ENCODE measurements around the gene ZNF519. TPM values are rescaled to one million over a fixed set of nuclear protein-coding genes. Genes with fewer than 3 reads are reported as not detected.

ZNF519 gene
- total RNA-seq, 1 experiment from 2014 or later, result 5.9 TPM

DNA sequence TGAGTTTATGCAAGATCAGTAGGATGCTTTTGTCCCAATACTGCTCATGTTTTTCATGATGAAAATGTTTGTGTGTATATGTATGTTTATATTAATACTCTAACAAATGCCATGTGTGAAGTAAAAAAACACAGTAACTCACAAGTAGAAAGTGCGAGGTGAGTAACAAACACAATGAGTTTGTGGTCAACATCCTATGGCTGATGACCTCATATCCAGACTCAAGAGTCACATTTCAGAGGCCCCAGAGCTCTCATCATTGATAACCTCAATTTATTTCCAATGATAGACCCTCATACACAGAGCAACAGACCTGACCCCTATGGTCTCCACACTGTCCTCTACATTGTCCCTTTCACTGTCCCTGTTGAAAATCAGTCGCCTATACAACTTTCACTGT is 34.5 kb downstream of the ZNF519 start:
- H3K79me2 ChIP-seq (ENCODE audit: low read length), result no peaks in the 10 kb centered on the region
- H2AFZ ChIP-seq (ENCODE audit: low read length), result no peak overlapping the region
- no peaks in the 10 kb centered on the region for H3K4me1 ChIP-seq (ENCODE audit: insufficient read depth, low read length)
- H4K20me1 ChIP-seq (ENCODE audit: low read length), result no peaks in the 10 kb centered on the region
- H3K9ac ChIP-seq (ENCODE audit: low read length), result no peak overlapping the region
- no peak overlapping the region for H3K27ac ChIP-seq (ENCODE audit: low read length)
- no peak overlapping the region for H3K4me3 ChIP-seq (ENCODE audit: low read length)
- no peaks in the 10 kb centered on the region for H3K27me3 ChIP-seq (ENCODE audit: low read length)
- no peaks in the 10 kb centered on the region for H3K36me3 ChIP-seq (ENCODE audit: low read depth, low read length)
- ATAC-seq (no peak), DNase-seq (no peak)
- ChIA-PET POLR2A (ENCODE audit: unreplicated experiment) (no interaction called here), CTCF (no interaction called here)
- H3K9me3 ChIP-seq (ENCODE audit: low read length), result no peaks in the 10 kb centered on the region
- intact Hi-C loops (cut with micrococcal nuclease), result no loop called here
- TF ChIP-seq EZH2 (IDR thresholded peaks at IDR 0.05; ENCODE audit: low read length, unreplicated experiment), result no peak
- no peak for TF ChIP-seq CTCF (conservative IDR thresholded peaks at IDR 0.05; ENCODE audit: low read depth, low read length)
- no peaks in the 10 kb centered on the region for H3K9me2 ChIP-seq (replicated peaks; ENCODE audit: low read length)
- no peaks in the 10 kb centered on the region for H3F3A ChIP-seq (ENCODE audit: low read length, unreplicated experiment)
- H3K4me2 ChIP-seq (ENCODE audit: low read length), result no peak overlapping the region
- no TSS peak for BruUV-seq (replicated peaks)

- Histone ChIP-seq H3F3A (ENCODE audit: low read length, unreplicated experiment) (no peaks in the 10 kb centered on the region), H3K79me2 (ENCODE audit: low read length) (no peaks in the 10 kb centered on the region), H3K4me3 (ENCODE audit: low read length) (no peak overlapping the region), H2AFZ (ENCODE audit: low read length) (no peak overlapping the region), H4K20me1 (ENCODE audit: low read length) (no peaks in the 10 kb centered on the region), H3K27me3 (ENCODE audit: low read length) (no peaks in the 10 kb centered on the region), H3K4me1 (ENCODE audit: insufficient read depth, low read length) (no peaks in the 10 kb centered on the region), H3K9me3 (ENCODE audit: low read length) (no peaks in the 10 kb centered on the region), H3K9ac (ENCODE audit: low read length) (no peak overlapping the region), H3K36me3 (ENCODE audit: low read depth, low read length) (no peaks in the 10 kb centered on the region), H3K27ac (ENCODE audit: low read length) (no peak overlapping the region), H3K4me2 (ENCODE audit: low read length) (no peak overlapping the region), H3K9me2 (replicated peaks; ENCODE audit: low read length) (no peaks in the 10 kb centered on the region)
- ChIA-PET POLR2A (ENCODE audit: unreplicated experiment) (no interaction called here), CTCF (no interaction called here)
- intact Hi-C loops (cut with micrococcal nuclease), result no loop called here
- DNase-seq (no peak), ATAC-seq (no peak)
- TF ChIP-seq CTCF (conservative IDR thresholded peaks at IDR 0.05; ENCODE audit: low read depth, low read length) (no peak), EZH2phosphoT487 (IDR thresholded peaks at IDR 0.05; ENCODE audit: borderline replicate concordance, low read length) (no peak), EZH2 (IDR thresholded peaks at IDR 0.05; ENCODE audit: low read length, unreplicated experiment) (no peak)
- BruUV-seq (replicated peaks), result no TSS peak
Measured at GRCh38 chr18:14093307-14093915, 38.8 kb downstream of the ZNF519 start.

GRCh38 chr18:14092625-14093306 is 39.5 kb downstream of the ZNF519 start:
- no peaks in the 10 kb centered on the region for H3F3A ChIP-seq (ENCODE audit: low read length, unreplicated experiment)
- TF ChIP-seq CTCF (conservative IDR thresholded peaks at IDR 0.05; ENCODE audit: low read depth, low read length) (no peak), EZH2phosphoT487 (IDR thresholded peaks at IDR 0.05; ENCODE audit: borderline replicate concordance, low read length) (no peak), EZH2 (IDR thresholded peaks at IDR 0.05; ENCODE audit: low read length, unreplicated experiment) (no peak)
- no peak overlapping the region for H3K4me2 ChIP-seq (ENCODE audit: low read length)
- no peaks in the 10 kb centered on the region for H3K27me3 ChIP-seq (ENCODE audit: low read length)
- ATAC-seq (no peak), DNase-seq (no peak)
- H3K9me2 ChIP-seq (replicated peaks; ENCODE audit: low read length), result no peaks in the 10 kb centered on the region
- H2AFZ ChIP-seq (ENCODE audit: low read length), result no peak overlapping the region
- intact Hi-C loops (cut with micrococcal nuclease), result no loop called here
- no peaks in the 10 kb centered on the region for H3K4me1 ChIP-seq (ENCODE audit: insufficient read depth, low read length)
- H3K27ac ChIP-seq (ENCODE audit: low read length), result no peak overlapping the region
- H3K9ac ChIP-seq (ENCODE audit: low read length), result no peak overlapping the region
- BruUV-seq (replicated peaks), result no TSS peak
- H4K20me1 ChIP-seq (ENCODE audit: low read length), result no peaks in the 10 kb centered on the region
- no peaks in the 10 kb centered on the region for H3K79me2 ChIP-seq (ENCODE audit: low read length)
- H3K36me3 ChIP-seq (ENCODE audit: low read depth, low read length), result no peaks in the 10 kb centered on the region
- H3K4me3 ChIP-seq (ENCODE audit: low read length), result no peak overlapping the region
- CTCF ChIA-PET, result no interaction called here
- H3K9me3 ChIP-seq (ENCODE audit: low read length), result no peaks in the 10 kb centered on the region
- POLR2A ChIA-PET (ENCODE audit: unreplicated experiment), result no interaction called here
